Measurements from ENCODE around the gene SRP68. TPM values are rescaled to one million over a fixed set of nuclear protein-coding genes. Genes with fewer than 3 reads are reported as not detected.

SRP68 gene
- total RNA-seq, 1 donor from 2014 or later: 30.8 TPM

- no peak for DNase-seq (ENCODE audit: low spot score)
- ATAC-seq: no peak
Observed at GRCh38 chr17:76022973-76023899, 49.1 kb downstream of the SRP68 start.

- ATAC-seq (no peak), DNase-seq (ENCODE audit: low spot score) (no peak)
Observed at GRCh38 chr17:76022285-76022684, 50.0 kb downstream of the SRP68 start.

GRCh38 chr17:76019833-76020467, 52.4 kb downstream of the SRP68 start:
- ATAC-seq (no peak), DNase-seq (ENCODE audit: low spot score) (no peak)

- DNase-seq (ENCODE audit: low spot score) (no peak), ATAC-seq (no peak)
Observed at GRCh38 chr17:76018801-76019200, 53.5 kb downstream of the SRP68 start.

- ATAC-seq (no peak), DNase-seq (ENCODE audit: low spot score) (no peak)
Observed at GRCh38 chr17:76018340-76018680, 54.0 kb downstream of the SRP68 start.

GRCh38 chr17:76017481-76018339, 54.6 kb downstream of the SRP68 start:
- DNase-seq (ENCODE audit: low spot score) (no peak), ATAC-seq (no peak)

GRCh38 chr17:76014925-76015261, 57.4 kb downstream of the SRP68 start:
- DNase-seq (ENCODE audit: low spot score) (no peak), ATAC-seq (peak; percentile 53)

- peak; percentile 70 for DNase-seq (ENCODE audit: low spot score)
- ATAC-seq: peak; percentile 96
Observed at GRCh38 chr17:76014100-76014924, 58.0 kb downstream of the SRP68 start.

GRCh38 chr17:76013377-76013932, 58.9 kb downstream of the SRP68 start:
- DNase-seq (ENCODE audit: low spot score) (no peak), ATAC-seq (no peak)

GRCh38 chr17:76011951-76012350, 60.4 kb downstream of the SRP68 start:
- ATAC-seq: no peak

GRCh38 chr17:76009969-76010661, 62.2 kb downstream of the SRP68 start:
- no peak for DNase-seq (ENCODE audit: low spot score)
- ATAC-seq: no peak

More at GRCh38 chr17:76011951-76012350, 60.4 kb downstream of the SRP68 start:
- no peak for DNase-seq (ENCODE audit: low spot score)

- ATAC-seq (no peak), DNase-seq (ENCODE audit: low spot score) (no peak)
Observed at GRCh38 chr17:76009447-76009846, 62.9 kb downstream of the SRP68 start.

GRCh38 chr17:76008630-76009425, 63.5 kb downstream of the SRP68 start:
- ATAC-seq (no peak), DNase-seq (ENCODE audit: low spot score) (no peak)

GRCh38 chr17:76008208-76008607, 64.1 kb downstream of the SRP68 start:
- DNase-seq (ENCODE audit: low spot score): no peak
- ATAC-seq: no peak

- no peak for ATAC-seq
- DNase-seq (ENCODE audit: low spot score): no peak
Observed at GRCh38 chr17:76007850-76008165, 64.5 kb downstream of the SRP68 start.

- DNase-seq (ENCODE audit: low spot score) (no peak), ATAC-seq (no peak)
Observed at GRCh38 chr17:76007131-76007849, 65.0 kb downstream of the SRP68 start.

GRCh38 chr17:76005263-76006149, 66.8 kb downstream of the SRP68 start:
- DNase-seq (ENCODE audit: low spot score): peak; percentile 83
- ATAC-seq: peak; percentile 67

Data from left lobe of liver (tissue), 2 donors.